ENCODE results near the gene COL25A1. TPM values are rescaled to one million over a fixed set of nuclear protein-coding genes. Genes with fewer than 3 reads are reported as not detected.

COL25A1 gene
- polyA plus RNA-seq, 2 of the 4 experiments (the other 2 are of a cell fraction): not detected

DNA sequence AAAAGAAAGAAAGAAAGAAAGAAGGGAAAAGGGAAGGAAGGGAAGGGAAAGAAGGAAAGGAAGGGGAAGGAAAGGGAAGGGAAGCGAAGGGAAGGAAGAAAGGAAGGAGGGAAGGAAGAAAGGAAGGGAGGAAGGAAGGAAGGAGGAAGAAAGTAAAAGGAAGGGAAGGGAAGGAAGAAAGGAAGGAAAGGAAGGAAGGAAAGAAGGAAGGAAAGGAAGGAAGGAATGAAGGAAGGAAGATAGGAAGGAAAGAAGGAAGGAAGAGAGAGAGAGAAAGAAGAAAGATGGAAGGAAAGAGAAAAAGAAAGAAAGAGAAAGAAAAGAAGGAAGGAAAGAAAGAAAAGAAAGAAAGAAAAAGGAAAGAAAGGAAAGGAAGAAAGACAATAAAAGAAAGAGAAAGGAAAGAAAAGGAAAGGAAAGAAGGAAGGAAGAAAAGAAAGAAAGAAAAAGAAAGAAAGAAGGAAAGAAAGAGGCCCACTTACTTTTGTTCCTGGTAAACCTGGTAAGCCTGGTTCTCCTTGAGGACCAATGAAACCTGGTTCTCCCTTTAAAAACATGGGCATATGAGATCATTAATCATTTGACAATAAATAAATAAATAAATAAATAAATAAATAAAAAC lies 433.7 kb downstream of the COL25A1 start:
- Histone ChIP-seq H3K4me2 (no peak overlapping the region), H3K4me3 (no peak overlapping the region), H3K27ac (no peak overlapping the region), H3K9me3 (no peaks in the 10 kb centered on the region), H3K4me1 (no peaks in the 10 kb centered on the region)
- no peak for TF ChIP-seq RAD21 (conservative IDR thresholded peaks at IDR 0.05 in 1 of 2, IDR thresholded peaks at IDR 0.05 in 1 of 2)
- no peak for TF ChIP-seq KDM1A (IDR thresholded peaks at IDR 0.05; ENCODE audit: low read depth)
- no peak for TF ChIP-seq KDM5A (IDR thresholded peaks at IDR 0.05)
- TF ChIP-seq RNF2 (IDR thresholded peaks at IDR 0.05; ENCODE audit: borderline replicate concordance, low read depth): no peak
- TF ChIP-seq, protein P1, sequence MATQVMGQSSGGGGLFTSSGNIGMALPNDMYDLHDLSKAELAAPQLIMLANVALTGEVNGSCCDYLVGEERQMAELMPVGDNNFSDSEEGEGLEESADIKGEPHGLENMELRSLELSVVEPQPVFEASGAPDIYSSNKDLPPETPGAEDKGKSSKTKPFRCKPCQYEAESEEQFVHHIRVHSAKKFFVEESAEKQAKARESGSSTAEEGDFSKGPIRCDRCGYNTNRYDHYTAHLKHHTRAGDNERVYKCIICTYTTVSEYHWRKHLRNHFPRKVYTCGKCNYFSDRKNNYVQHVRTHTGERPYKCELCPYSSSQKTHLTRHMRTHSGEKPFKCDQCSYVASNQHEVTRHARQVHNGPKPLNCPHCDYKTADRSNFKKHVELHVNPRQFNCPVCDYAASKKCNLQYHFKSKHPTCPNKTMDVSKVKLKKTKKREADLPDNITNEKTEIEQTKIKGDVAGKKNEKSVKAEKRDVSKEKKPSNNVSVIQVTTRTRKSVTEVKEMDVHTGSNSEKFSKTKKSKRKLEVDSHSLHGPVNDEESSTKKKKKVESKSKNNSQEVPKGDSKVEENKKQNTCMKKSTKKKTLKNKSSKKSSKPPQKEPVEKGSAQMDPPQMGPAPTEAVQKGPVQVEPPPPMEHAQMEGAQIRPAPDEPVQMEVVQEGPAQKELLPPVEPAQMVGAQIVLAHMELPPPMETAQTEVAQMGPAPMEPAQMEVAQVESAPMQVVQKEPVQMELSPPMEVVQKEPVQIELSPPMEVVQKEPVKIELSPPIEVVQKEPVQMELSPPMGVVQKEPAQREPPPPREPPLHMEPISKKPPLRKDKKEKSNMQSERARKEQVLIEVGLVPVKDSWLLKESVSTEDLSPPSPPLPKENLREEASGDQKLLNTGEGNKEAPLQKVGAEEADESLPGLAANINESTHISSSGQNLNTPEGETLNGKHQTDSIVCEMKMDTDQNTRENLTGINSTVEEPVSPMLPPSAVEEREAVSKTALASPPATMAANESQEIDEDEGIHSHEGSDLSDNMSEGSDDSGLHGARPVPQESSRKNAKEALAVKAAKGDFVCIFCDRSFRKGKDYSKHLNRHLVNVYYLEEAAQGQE (IDR thresholded peaks at IDR 0.05): no peak
- TF ChIP-seq HOXB13 (CRISPR knock-in tag; IDR thresholded peaks at IDR 0.05; ENCODE audit: low read depth): no peak
- no peak for TF ChIP-seq TP53 (CRISPR knock-in tag; IDR thresholded peaks at IDR 0.05)
- no peak for DNase-seq (ENCODE audit: low read depth in 1 of 2, low spot score in 1 of 2)
- no CpG with 5 or more reads among the region's 1 CpG for WGBS (ENCODE audit: missing lambda C conversion rate)
- CTCF ChIA-PET: no interaction called here
- POLR2A ChIA-PET: no interaction called here
- no peak for FAIRE-seq
- ATAC-seq: no peak

DNA sequence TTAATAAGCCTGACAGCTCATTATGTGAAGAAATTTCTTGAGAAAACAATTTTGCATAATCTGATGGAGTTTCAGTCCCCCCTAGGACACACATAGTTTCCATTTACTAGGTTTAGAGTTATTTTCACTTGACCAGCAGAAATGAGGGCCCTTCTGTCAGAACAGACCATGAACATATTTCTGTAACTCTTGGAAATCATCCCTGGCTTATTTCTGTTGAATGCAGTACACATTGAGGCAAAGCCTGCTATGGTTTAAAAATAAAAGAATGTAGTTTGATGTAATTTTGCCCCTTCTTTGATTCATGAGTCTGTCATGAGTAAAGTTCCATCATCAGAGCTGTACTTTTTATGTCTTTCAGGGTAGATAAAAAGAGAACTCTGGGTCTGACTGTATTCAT lies 435.0 kb downstream of the COL25A1 start:
- ATAC-seq: no peak
- Histone ChIP-seq H3K27ac (no peak overlapping the region), H3K4me2 (no peak overlapping the region), H3K4me1 (no peaks in the 10 kb centered on the region), H3K4me3 (no peak overlapping the region), H3K9me3 (no peaks in the 10 kb centered on the region)
- TF ChIP-seq NFE2L2 (conservative IDR thresholded peaks at IDR 0.05; ENCODE audit: low read length) (no peak), MAZ (IDR thresholded peaks at IDR 0.05; ENCODE audit: borderline replicate concordance, low read depth, low read length) (no peak), HOXB5 (CRISPR knock-in tag; IDR thresholded peaks at IDR 0.05) (no peak), MAFK (IDR thresholded peaks at IDR 0.05; ENCODE audit: partially characterized antibody) (no peak), RFX5 (IDR thresholded peaks at IDR 0.05) (no peak), MYC (IDR thresholded peaks at IDR 0.05; ENCODE audit: borderline replicate concordance, low read length) (no peak), JUNB (IDR thresholded peaks at IDR 0.05) (no peak), HEYL (CRISPR knock-in tag; IDR thresholded peaks at IDR 0.05) (no peak), BHLHE40 (IDR thresholded peaks at IDR 0.05; ENCODE audit: low read depth, low read length) (no peak), GATA3 (IDR thresholded peaks at IDR 0.05; ENCODE audit: borderline replicate concordance) (no peak)
- TF ChIP-seq, protein P1 (IDR thresholded peaks at IDR 0.05): no peak
- ChIA-PET POLR2A (no interaction called here), CTCF (no interaction called here)
- no peak for FAIRE-seq
- no peak for DNase-seq (ENCODE audit: low read depth in 1 of 2, low spot score in 1 of 2)
